ENCODE measurements around the gene CLIC3. TPM values are rescaled to one million over a fixed set of nuclear protein-coding genes. Genes with fewer than 3 reads are reported as not detected.

The CLIC3 gene
- total RNA-seq, 1 experiment from 2014 or later = 4.3 TPM

- no TSS peak for BruUV-seq (replicated peaks)
- H4K20me1 ChIP-seq (ENCODE audit: low read length) = no peaks in the 10 kb centered on the region
- 0 out of 2 replicates have a peak, but pooled peaks cover 5% of the 10 kb centered on the region for H3K79me2 ChIP-seq (ENCODE audit: low read length)
- no peak overlapping the region for H2AFZ ChIP-seq (ENCODE audit: low read length)
- TF ChIP-seq EZH2phosphoT487 (IDR thresholded peaks at IDR 0.05; ENCODE audit: borderline replicate concordance, low read length) (no peak), EZH2 (IDR thresholded peaks at IDR 0.05; ENCODE audit: low read length, unreplicated experiment) (no peak), CTCF (conservative IDR thresholded peaks at IDR 0.05; ENCODE audit: low read depth, low read length) (no peak)
- no peak overlapping the region for H3K9ac ChIP-seq (ENCODE audit: low read length)
- no peak for DNase-seq
- no peaks in the 10 kb centered on the region for H3K36me3 ChIP-seq (ENCODE audit: low read depth, low read length)
- H3K9me2 ChIP-seq (replicated peaks; ENCODE audit: low read length) = no peaks in the 10 kb centered on the region
- H3F3A ChIP-seq (ENCODE audit: low read length, unreplicated experiment) = no peaks in the 10 kb centered on the region
- no peak overlapping the region for H3K27ac ChIP-seq (ENCODE audit: low read length)
- intact Hi-C loops (cut with micrococcal nuclease) = no loop called here
- H3K27me3 ChIP-seq (ENCODE audit: low read length) = no peaks in the 10 kb centered on the region
- no peak for ATAC-seq
- H3K9me3 ChIP-seq (ENCODE audit: low read length) = no peaks in the 10 kb centered on the region
- 0 out of 2 replicates have a peak, but pooled peaks cover 4% of the 10 kb centered on the region for H3K4me1 ChIP-seq (ENCODE audit: insufficient read depth, low read length)
- H3K4me3 ChIP-seq (ENCODE audit: low read length) = no peak overlapping the region
- ChIA-PET POLR2A (ENCODE audit: unreplicated experiment) (no interaction called here), CTCF (interaction anchor here (1.0 kb wide), 1 partner anchor 14 kb away, joined by 3 read pairs; no protein-coding TSS in a partner anchor)
- no peak overlapping the region for H3K4me2 ChIP-seq (ENCODE audit: low read length)
Measured at GRCh38 chr9:137021568-137021978, 25.2 kb upstream of the CLIC3 start.

GRCh38 chr9:137020771-137021567 is 24.6 kb upstream of the CLIC3 start:
- TF ChIP-seq EZH2phosphoT487 (IDR thresholded peaks at IDR 0.05; ENCODE audit: borderline replicate concordance, low read length) = no peak
- no peak for TF ChIP-seq CTCF (conservative IDR thresholded peaks at IDR 0.05; ENCODE audit: low read depth, low read length)
- TF ChIP-seq EZH2 (IDR thresholded peaks at IDR 0.05; ENCODE audit: low read length, unreplicated experiment) = no peak
- Histone ChIP-seq H3K4me1 (ENCODE audit: insufficient read depth, low read length) (0 out of 2 replicates have a peak, but pooled peaks cover 4% of the 10 kb centered on the region), H2AFZ (ENCODE audit: low read length) (no peak overlapping the region)

More at GRCh38 chr9:137020771-137021567, 24.6 kb upstream of the CLIC3 start:
- Histone ChIP-seq H3K9me3 (ENCODE audit: low read length) (no peaks in the 10 kb centered on the region), H3F3A (ENCODE audit: low read length, unreplicated experiment) (no peaks in the 10 kb centered on the region), H3K36me3 (ENCODE audit: low read depth, low read length) (no peaks in the 10 kb centered on the region), H4K20me1 (ENCODE audit: low read length) (no peaks in the 10 kb centered on the region), H3K9me2 (replicated peaks; ENCODE audit: low read length) (no peaks in the 10 kb centered on the region), H3K9ac (ENCODE audit: low read length) (no peak overlapping the region), H3K4me3 (ENCODE audit: low read length) (no peak overlapping the region), H3K4me2 (ENCODE audit: low read length) (no peak overlapping the region), H3K79me2 (ENCODE audit: low read length) (no peaks in the 10 kb centered on the region), H3K27ac (ENCODE audit: low read length) (no peak overlapping the region), H3K27me3 (ENCODE audit: low read length) (no peaks in the 10 kb centered on the region)
- intact Hi-C loops (cut with micrococcal nuclease) = no loop called here
- BruUV-seq (replicated peaks) = no TSS peak
- POLR2A ChIA-PET (ENCODE audit: unreplicated experiment) = no interaction called here
- ATAC-seq (no peak), DNase-seq (no peak)
- CTCF ChIA-PET = no interaction called here

Data from PC-3 (cell line).